Measurements from ENCODE around the gene ACBD4.

ACBD4 gene

DNA sequence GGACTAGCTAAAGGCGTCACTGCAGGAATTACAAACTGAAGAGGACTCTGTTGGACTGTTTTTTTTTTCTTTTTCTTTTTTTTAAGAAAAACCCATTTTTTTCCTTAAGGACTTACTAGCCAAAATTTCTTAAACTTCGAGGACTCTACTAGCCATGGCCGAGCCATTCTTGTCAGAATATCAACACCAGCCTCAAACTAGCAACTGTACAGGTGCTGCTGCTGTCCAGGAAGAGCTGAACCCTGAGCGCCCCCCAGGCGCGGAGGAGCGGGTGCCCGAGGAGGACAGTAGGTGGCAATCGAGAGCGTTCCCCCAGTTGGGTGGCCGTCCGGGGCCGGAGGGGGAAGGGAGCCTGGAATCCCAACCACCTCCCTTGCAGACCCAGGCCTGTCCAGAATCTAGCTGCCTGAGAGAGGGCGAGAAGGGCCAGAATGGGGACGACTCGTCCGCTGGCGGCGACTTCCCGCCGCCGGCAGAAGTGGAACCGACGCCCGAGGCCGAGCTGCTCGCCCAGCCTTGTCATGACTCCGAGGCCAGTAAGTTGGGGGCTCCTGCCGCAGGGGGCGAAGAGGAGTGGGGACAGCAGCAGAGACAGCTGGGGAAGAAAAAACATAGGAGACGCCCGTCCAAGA, 13.7 kb downstream of the ACBD4 start (continued):
- TF ChIP-seq ZNF747 (tag by site-specific recombination; IDR thresholded peaks at IDR 0.05) (no peak), ZNF221 (tag by site-specific recombination; IDR thresholded peaks at IDR 0.05; ENCODE audit: borderline replicate concordance) (no peak), RBAK (tag by site-specific recombination; IDR thresholded peaks at IDR 0.05) (no peak), SP7 (tag by site-specific recombination; IDR thresholded peaks at IDR 0.05) (no peak; the same call in 1 of the 2 replicates), ZNF544 (tag by site-specific recombination; IDR thresholded peaks at IDR 0.05) (no peak), ZNF530 (tag by site-specific recombination; IDR thresholded peaks at IDR 0.05; ENCODE audit: low read depth) (no peak), ZNF354C (tag by site-specific recombination; IDR thresholded peaks at IDR 0.05; ENCODE audit: borderline replicate concordance, low read depth) (no peak), ZNF654 (tag by site-specific recombination; IDR thresholded peaks at IDR 0.05; ENCODE audit: low read depth) (peak; percentile 82)
- TF ChIP-seq, protein P1, sequence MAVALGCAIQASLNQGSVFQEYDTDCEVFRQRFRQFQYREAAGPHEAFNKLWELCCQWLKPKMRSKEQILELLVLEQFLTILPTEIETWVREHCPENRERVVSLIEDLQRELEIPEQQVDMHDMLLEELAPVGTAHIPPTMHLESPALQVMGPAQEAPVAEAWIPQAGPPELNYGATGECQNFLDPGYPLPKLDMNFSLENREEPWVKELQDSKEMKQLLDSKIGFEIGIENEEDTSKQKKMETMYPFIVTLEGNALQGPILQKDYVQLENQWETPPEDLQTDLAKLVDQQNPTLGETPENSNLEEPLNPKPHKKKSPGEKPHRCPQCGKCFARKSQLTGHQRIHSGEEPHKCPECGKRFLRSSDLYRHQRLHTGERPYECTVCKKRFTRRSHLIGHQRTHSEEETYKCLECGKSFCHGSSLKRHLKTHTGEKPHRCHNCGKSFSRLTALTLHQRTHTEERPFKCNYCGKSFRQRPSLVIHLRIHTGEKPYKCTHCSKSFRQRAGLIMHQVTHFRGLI (tag by site-specific recombination; IDR thresholded peaks at IDR 0.05) = no peak

DNA sequence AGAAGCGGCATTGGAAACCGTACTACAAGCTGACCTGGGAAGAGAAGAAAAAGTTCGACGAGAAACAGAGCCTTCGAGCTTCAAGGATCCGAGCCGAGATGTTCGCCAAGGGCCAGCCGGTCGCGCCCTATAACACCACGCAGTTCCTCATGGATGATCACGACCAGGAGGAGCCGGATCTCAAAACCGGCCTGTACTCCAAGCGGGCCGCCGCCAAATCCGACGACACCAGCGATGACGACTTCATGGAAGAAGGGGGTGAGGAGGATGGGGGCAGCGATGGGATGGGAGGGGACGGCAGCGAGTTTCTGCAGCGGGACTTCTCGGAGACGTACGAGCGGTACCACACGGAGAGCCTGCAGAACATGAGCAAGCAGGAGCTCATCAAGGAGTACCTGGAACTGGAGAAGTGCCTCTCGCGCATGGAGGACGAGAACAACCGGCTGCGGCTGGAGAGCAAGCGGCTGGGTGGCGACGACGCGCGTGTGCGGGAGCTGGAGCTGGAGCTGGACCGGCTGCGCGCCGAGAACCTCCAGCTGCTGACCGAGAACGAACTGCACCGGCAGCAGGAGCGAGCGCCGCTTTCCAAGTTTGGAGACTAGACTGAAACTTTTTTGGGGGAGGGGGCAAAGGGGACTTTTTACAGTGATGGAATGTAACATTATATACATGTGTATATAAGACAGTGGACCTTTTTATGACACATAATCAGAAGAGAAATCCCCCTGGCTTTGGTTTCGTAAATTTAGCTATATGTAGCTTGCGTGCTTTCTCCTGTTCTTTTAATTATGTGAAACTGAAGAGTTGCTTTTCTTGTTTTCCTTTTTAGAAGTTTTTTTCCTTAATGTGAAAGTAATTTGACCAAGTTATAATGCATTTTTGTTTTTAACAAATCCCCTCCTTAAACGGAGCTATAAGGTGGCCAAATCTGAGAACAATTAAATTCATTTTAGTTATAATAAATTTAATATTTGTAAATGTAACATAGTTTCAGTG, 14.5 kb downstream of the ACBD4 start:
- Histone ChIP-seq H3K4me3 (ENCODE audit: low read depth, low read length) (peak overlapping the region; percentile 61), H3K27ac (ENCODE audit: extremely low read depth, low read depth, low read length) (peak overlapping the region; percentile 86), H3K9me3 (ENCODE audit: control insufficient read depth, insufficient read depth, low read depth, low read length) (no peaks in the 10 kb centered on the region), H3K4me1 (ENCODE audit: control insufficient read depth, insufficient read depth, low read length) (peaks cover 10% of the 10 kb centered on the region; the same call in 1 of the 2 replicates), H3K36me3 (ENCODE audit: control insufficient read depth in 2 of 2, insufficient read depth in 1 of 2, low read length in 2 of 2) (peaks cover 0 to 6% of the 10 kb centered on the region in 2 experiments; a peak in 1 of 3 replicates)
- ChIA-PET POLR2A (interaction anchor here (0.7 to 8.3 kb wide), 31 partner anchors 11 to 374 kb away, joined by 3 to 700 read pairs (median 6); partner anchors contain the start of genes ACBD4, HEXIM2, MAP3K14 and NMT1), CTCF (interaction anchor here (0.7 to 10.8 kb wide), 35 partner anchors 9 to 269 kb away, joined by 3 to 209 read pairs (median 4); partner anchors contain the start of genes ACBD4, FMNL1, HEXIM2 and PLCD3)
- no peak for TF ChIP-seq ZNF544 (tag by site-specific recombination; IDR thresholded peaks at IDR 0.05)
- TF ChIP-seq, protein P2, sequence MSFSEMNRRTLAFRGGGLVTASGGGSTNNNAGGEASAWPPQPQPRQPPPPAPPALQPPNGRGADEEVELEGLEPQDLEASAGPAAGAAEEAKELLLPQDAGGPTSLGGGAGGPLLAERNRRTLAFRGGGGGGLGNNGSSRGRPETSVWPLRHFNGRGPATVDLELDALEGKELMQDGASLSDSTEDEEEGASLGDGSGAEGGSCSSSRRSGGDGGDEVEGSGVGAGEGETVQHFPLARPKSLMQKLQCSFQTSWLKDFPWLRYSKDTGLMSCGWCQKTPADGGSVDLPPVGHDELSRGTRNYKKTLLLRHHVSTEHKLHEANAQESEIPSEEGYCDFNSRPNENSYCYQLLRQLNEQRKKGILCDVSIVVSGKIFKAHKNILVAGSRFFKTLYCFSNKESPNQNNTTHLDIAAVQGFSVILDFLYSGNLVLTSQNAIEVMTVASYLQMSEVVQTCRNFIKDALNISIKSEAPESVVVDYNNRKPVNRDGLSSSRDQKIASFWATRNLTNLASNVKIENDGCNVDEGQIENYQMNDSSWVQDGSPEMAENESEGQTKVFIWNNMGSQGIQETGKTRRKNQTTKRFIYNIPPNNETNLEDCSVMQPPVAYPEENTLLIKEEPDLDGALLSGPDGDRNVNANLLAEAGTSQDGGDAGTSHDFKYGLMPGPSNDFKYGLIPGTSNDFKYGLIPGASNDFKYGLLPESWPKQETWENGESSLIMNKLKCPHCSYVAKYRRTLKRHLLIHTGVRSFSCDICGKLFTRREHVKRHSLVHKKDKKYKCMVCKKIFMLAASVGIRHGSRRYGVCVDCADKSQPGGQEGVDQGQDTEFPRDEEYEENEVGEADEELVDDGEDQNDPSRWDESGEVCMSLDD (tag by site-specific recombination; IDR thresholded peaks at IDR 0.05) = peak; percentile 32; the same call in 1 of the 2 replicates
- TF ChIP-seq, protein P3, sequence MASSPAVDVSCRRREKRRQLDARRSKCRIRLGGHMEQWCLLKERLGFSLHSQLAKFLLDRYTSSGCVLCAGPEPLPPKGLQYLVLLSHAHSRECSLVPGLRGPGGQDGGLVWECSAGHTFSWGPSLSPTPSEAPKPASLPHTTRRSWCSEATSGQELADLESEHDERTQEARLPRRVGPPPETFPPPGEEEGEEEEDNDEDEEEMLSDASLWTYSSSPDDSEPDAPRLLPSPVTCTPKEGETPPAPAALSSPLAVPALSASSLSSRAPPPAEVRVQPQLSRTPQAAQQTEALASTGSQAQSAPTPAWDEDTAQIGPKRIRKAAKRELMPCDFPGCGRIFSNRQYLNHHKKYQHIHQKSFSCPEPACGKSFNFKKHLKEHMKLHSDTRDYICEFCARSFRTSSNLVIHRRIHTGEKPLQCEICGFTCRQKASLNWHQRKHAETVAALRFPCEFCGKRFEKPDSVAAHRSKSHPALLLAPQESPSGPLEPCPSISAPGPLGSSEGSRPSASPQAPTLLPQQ (tag by site-specific recombination; IDR thresholded peaks at IDR 0.05) = no peak
- TF ChIP-seq ZNF707 (tag by site-specific recombination; IDR thresholded peaks at IDR 0.05) = no peak
- TF ChIP-seq ZNF555 (tag by site-specific recombination; conservative IDR thresholded peaks at IDR 0.05) = no peak
- TF ChIP-seq ZNF2 (tag by site-specific recombination; IDR thresholded peaks at IDR 0.05) = peak; percentile 56
- TF ChIP-seq KLF16 (tag by site-specific recombination; IDR thresholded peaks at IDR 0.05) = no peak
- TF ChIP-seq, protein P4, sequence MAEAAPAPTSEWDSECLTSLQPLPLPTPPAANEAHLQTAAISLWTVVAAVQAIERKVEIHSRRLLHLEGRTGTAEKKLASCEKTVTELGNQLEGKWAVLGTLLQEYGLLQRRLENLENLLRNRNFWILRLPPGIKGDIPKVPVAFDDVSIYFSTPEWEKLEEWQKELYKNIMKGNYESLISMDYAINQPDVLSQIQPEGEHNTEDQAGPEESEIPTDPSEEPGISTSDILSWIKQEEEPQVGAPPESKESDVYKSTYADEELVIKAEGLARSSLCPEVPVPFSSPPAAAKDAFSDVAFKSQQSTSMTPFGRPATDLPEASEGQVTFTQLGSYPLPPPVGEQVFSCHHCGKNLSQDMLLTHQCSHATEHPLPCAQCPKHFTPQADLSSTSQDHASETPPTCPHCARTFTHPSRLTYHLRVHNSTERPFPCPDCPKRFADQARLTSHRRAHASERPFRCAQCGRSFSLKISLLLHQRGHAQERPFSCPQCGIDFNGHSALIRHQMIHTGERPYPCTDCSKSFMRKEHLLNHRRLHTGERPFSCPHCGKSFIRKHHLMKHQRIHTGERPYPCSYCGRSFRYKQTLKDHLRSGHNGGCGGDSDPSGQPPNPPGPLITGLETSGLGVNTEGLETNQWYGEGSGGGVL (tag by site-specific recombination; IDR thresholded peaks at IDR 0.05) = no peak
- no peak for TF ChIP-seq ZBTB20 (tag by site-specific recombination; IDR thresholded peaks at IDR 0.05)
- TF ChIP-seq SALL2 (tag by site-specific recombination; IDR thresholded peaks at IDR 0.05; ENCODE audit: borderline replicate concordance) = no peak
- no peak for TF ChIP-seq ZNF248 (tag by site-specific recombination; IDR thresholded peaks at IDR 0.05)
- TF ChIP-seq ZNF366 (tag by site-specific recombination; conservative IDR thresholded peaks at IDR 0.05) = peak; percentile 71
- TF ChIP-seq ZNF623 (tag by site-specific recombination; IDR thresholded peaks at IDR 0.05) = no peak; the same call in 1 of the 2 replicates
- no peak for TF ChIP-seq ZNF610 (tag by site-specific recombination; IDR thresholded peaks at IDR 0.05; ENCODE audit: borderline replicate concordance)
- no peak for TF ChIP-seq ZNF266 (tag by site-specific recombination; IDR thresholded peaks at IDR 0.05; ENCODE audit: low read depth)
- no peak for TF ChIP-seq SCRT1 (tag by site-specific recombination; IDR thresholded peaks at IDR 0.05; ENCODE audit: borderline replicate concordance)
- TF ChIP-seq, protein P1 (tag by site-specific recombination; IDR thresholded peaks at IDR 0.05) = no peak

All from HEK293 (cell line).